K562 (cell line): ENCODE data around the gene MYO16. TPM values are rescaled to one million over a fixed set of nuclear protein-coding genes. Genes with fewer than 3 reads are reported as not detected.

ENCODE experiments used
- ATAC-seq: fragments of 200-7000 bp; cut with Tn5 transposase; 3 replicates; pipeline ENCODE4 v1.9.1; 2020; ENCODE audit warnings: moderate library complexity
- BruUV-seq: library from RNA; stranded (reverse); fragments of 400-500 nt; replicated peaks from 2 replicates; lab custom pipeline; 2021; lab: Mats Ljungman, UMichigan
- CTCF ChIA-PET: fragments of 300-600 bp; formaldehyde crosslinking; extraction: SDS; loops from one replicate; lab custom pipeline; 2021; ENCODE audit warnings: low intra/inter-chr PET ratio; lab: Yijun Ruan, JAX
- POLR2A ChIA-PET: fragments of 300-600, 350-650 bp; sonication (Branson Sonifier 250); formaldehyde crosslinking; extraction: SDS; loops from one replicate; lab custom pipeline; 2021; ENCODE audit warnings: antibody characterized with exemption, inconsistent platforms; lab: Yijun Ruan, JAX
- DNase-seq, 4 experiments: peaks; one replicate each; pipeline versions ENCODE4 v3.0.0 to v3.0.0-alpha.2; 2011 to 2018; ENCODE audit warnings: low spot score in 3 of 4, mixed read lengths in 3 of 4; ENCODE audit errors: extremely low read depth in 1 of 4
- FAIRE-seq: peaks from 2 replicates; lab custom pipeline; 2011; peaks lifted over from hg19 to GRCh38; lab: Jason Lieb, UNC
- H2AFZ ChIP-seq: 2 replicates; pipeline ENCODE4 v1.6.0; 2011; ENCODE audit warnings: low read depth, low read length, control low read depth, inconsistent platforms
- H3K27ac ChIP-seq: fragments of 200-600 bp; 3 replicates; pipeline ENCODE4 v1.8.0; 2011; ENCODE audit warnings: low read depth, mild to moderate bottlenecking, control low read depth, inconsistent platforms, low read length, moderate library complexity, mixed read lengths; ENCODE audit errors: extremely low read depth
- H3K27me3 ChIP-seq, 2 experiments: fragments of 300-600 bp in 1 of 2; 2 replicates in 1 of 2; 3 replicates in 1 of 2; pipeline versions ENCODE4 v1.6.0 to v1.8.0; 2011; ENCODE audit warnings: inconsistent platforms in 2 of 2, low read length in 2 of 2, mild to moderate bottlenecking in 1 of 2, mixed read lengths in 1 of 2, moderate library complexity in 1 of 2; ENCODE audit not compliant: control insufficient read depth in 2 of 2, insufficient read depth in 2 of 2
- H3K36me3 ChIP-seq: fragments of 300-600 bp; 3 replicates; pipeline ENCODE4 v1.8.0; 2011; ENCODE audit warnings: mild to moderate bottlenecking, low read length, inconsistent platforms; ENCODE audit not compliant: control insufficient read depth, insufficient read depth
- H3K4me1 ChIP-seq, 2 experiments: fragments of 200-600 bp in 1 of 2; replicated peaks in 1 of 2; 2 replicates in 1 of 2; 3 replicates in 1 of 2; pipeline versions ENCODE4 v1.5.1 to v1.8.0; 2011; ENCODE audit warnings: inconsistent platforms in 2 of 2, low read length in 2 of 2, mild to moderate bottlenecking in 1 of 2, mixed read lengths in 1 of 2, moderate library complexity in 1 of 2; ENCODE audit not compliant: control insufficient read depth in 2 of 2, insufficient read depth in 2 of 2
- H3K4me2 ChIP-seq: 2 replicates; pipeline ENCODE4 v1.6.1; 2011; ENCODE audit warnings: low read length, control low read depth, inconsistent platforms, mixed read lengths; ENCODE audit not compliant: insufficient read depth
- H3K4me3 ChIP-seq: fragments of 200-600 bp; sonication (generic), shearing (Covaris generic); 2 replicates; pipeline ENCODE4 v1.5.1; 2016; ENCODE audit warnings: control low read depth, inconsistent platforms
- H3K79me2 ChIP-seq: fragments of 200-600 bp; 3 replicates; pipeline ENCODE4 v1.8.0; 2011; ENCODE audit warnings: low read length, inconsistent platforms; ENCODE audit not compliant: control insufficient read depth, insufficient read depth
- H3K9ac ChIP-seq, 2 experiments: 2 replicates each; pipeline versions ENCODE4 v1.6.0 to v1.6.1; 2011; ENCODE audit warnings: low read depth in 2 of 2, low read length in 2 of 2, control low read depth in 1 of 2, inconsistent platforms in 1 of 2, mild to moderate bottlenecking in 1 of 2, mixed read lengths in 1 of 2; ENCODE audit not compliant: insufficient read depth in 1 of 2
- H3K9me1 ChIP-seq: one replicate; pipeline ENCODE4 v1.6.0; 2011; ENCODE audit warnings: inconsistent platforms, mild to moderate bottlenecking, low read length, moderate library complexity; ENCODE audit not compliant: control insufficient read depth, insufficient read depth
- H3K9me3 ChIP-seq: replicated peaks from 2 replicates; pipeline ENCODE4 v1.5.1; 2011; ENCODE audit warnings: low read depth, low read length, inconsistent platforms; ENCODE audit not compliant: control insufficient read depth, insufficient read depth
- H4K20me1 ChIP-seq: replicated peaks from 2 replicates; pipeline ENCODE4 v1.6.1; 2011; ENCODE audit warnings: low read length, inconsistent platforms, mixed read lengths; ENCODE audit not compliant: control insufficient read depth, insufficient read depth
- DIDO1 ChIP-seq: fragments of 450-650 bp; IDR thresholded peaks from 2 replicates; pipeline ENCODE4 v1.6.1; 2016; ENCODE audit warnings: low read depth, missing biosample characterization, missing genetic modification characterization
- FUS ChIP-seq: fragments of 200-400 bp; formaldehyde crosslinking; optimal IDR thresholded peaks from 2 replicates; pipeline ENCODE3; 2017; ENCODE audit warnings: low read depth, low read length
- PURB ChIP-seq: sonication (generic); formaldehyde crosslinking; IDR thresholded peaks from 2 replicates; pipeline ENCODE4 v1.9.0; 2021; ENCODE audit warnings: low read depth, mild to moderate bottlenecking, missing genetic modification reagents
- ZMIZ1 ChIP-seq, 2 experiments: fragments of 150-350 bp in 1 of 2; IDR thresholded peaks; 2 replicates each; pipeline ENCODE4 v1.6.1; 2012 to 2016; ENCODE audit warnings: low read depth in 2 of 2, low read length in 2 of 2, mild to moderate bottlenecking in 1 of 2, moderate library complexity in 1 of 2
- ZNF592 ChIP-seq: fragments of 450-650 bp; IDR thresholded peaks from 2 replicates; pipeline ENCODE4 v1.6.1; 2017; ENCODE audit warnings: antibody characterized with exemption, mild to moderate bottlenecking
- WGBS: fragments of 100-300 bp; shearing (Covaris generic); methylation state at CpG from one replicate; pipeline ENCODE4 v1.1.6; 2016; ENCODE audit warnings: low coverage, mixed read lengths; ENCODE audit not compliant: insufficient coverage; ENCODE audit errors: missing lambda C conversion rate; 5-methylcytosine and 5-hydroxymethylcytosine counted together
- in situ Hi-C: fragments of 300-500 bp; cut with MboI; formaldehyde crosslinking; loops from 4 replicates; pipeline ENCODE4 v1.15.0; 2018; ENCODE audit warnings: inconsistent platforms, mixed read lengths
- intact Hi-C: fragments of 100-400 bp; cut with micrococcal nuclease; formaldehyde crosslinking; loops from 2 replicates; pipeline ENCODE4 v1.14.2; 2022
- polyA plus RNA-seq, 8 experiments: library from polyadenylated mRNA; depleted of rRNA in 4 of 8; stranded (reverse) in 5 of 8; unstranded in 3 of 8; fragments of >200 nt; fragmentation: Nextera tagmentation in 2 of 8; fragmentation: Illumina TruSeq in 1 of 8; extraction: Ambion mirVana in 2 of 8; extraction: Trizol in 1 of 8; gene quantifications; 2 replicates each; pipeline versions ENCODE4 v1.2.1 to v1.2.3, GENCODE V29; 2011 to 2014; ENCODE audit warnings: inconsistent platforms in 1 of 8, missing spikeins in 1 of 8
- total RNA-seq, 7 experiments: library from RNA; depleted of rRNA in 6 of 7; stranded (reverse); fragments of >200 nt in 6 of 7; fragmentation: Illumina TruSeq in 2 of 7; extraction: Trizol in 2 of 7; gene quantifications; 2 replicates each; pipeline versions ENCODE4 v1.2.1 to v1.2.3, GENCODE V29; 2011 to 2021; ENCODE audit warnings: low replicate concordance in 1 of 7

Gene MYO16
- total and polyA plus RNA-seq, 9 of the 15 experiments (the other 6 are each of a cell fraction or from before 2014, with no cell fraction given): 4.3 to 45.7 (median 12.1) TPM

GRCh38 chr13:108963846-108964600 lies 334.6 kb downstream of the MYO16 start:
- no peak for FAIRE-seq

More at GRCh38 chr13:108963846-108964600, 334.6 kb downstream of the MYO16 start:
- H3K9me3 ChIP-seq: no peaks in the 10 kb centered on the region
- peaks cover 2% of the 10 kb centered on the region; the same call in 1 of the 3 replicates for H3K36me3 ChIP-seq
- in situ Hi-C loops: loop anchor here (25.0 kb wide), 1 partner anchor 1148 kb away; no protein-coding TSS in a partner anchor
- H3K9me1 ChIP-seq: no peaks in the 10 kb centered on the region
- no TSS peak for BruUV-seq
- H3K79me2 ChIP-seq: no peaks in the 10 kb centered on the region
- H3K4me1 ChIP-seq: no peaks in the 10 kb centered on the region; a peak in 1 of 5 replicates
- 62% methylated on average over 10 of the region's 10 CpGs for WGBS
- no peak overlapping the region for H3K27ac ChIP-seq
- intact Hi-C loops: loop anchor here (2.0 to 10.0 kb wide), 3 partner anchors 171 to 1451 kb away; no protein-coding TSS in a partner anchor
- no peak overlapping the region for H3K9ac ChIP-seq
- no peaks in the 10 kb centered on the region; a peak in 1 of 5 replicates for H3K27me3 ChIP-seq
- DNase-seq: no peak
- no peak overlapping the region for H2AFZ ChIP-seq
- TF ChIP-seq ZMIZ1 (IDR thresholded peaks at IDR 0.05; ENCODE audit: low read depth in 2 of 2, low read length in 2 of 2) (no peak), FUS (no peak), DIDO1 (no peak), ZNF592 (no peak), PURB (CRISPR knock-in tag) (no peak)
- TF ChIP-seq, all 486 proteins: peak for 0
- POLR2A ChIA-PET: no interaction called here
- no peak for ATAC-seq
- Histone ChIP-seq H4K20me1 (no peaks in the 10 kb centered on the region), H3K4me2 (no peak overlapping the region), H3K4me3 (no peak overlapping the region)
- CTCF ChIA-PET: interaction anchor here (1.0 kb wide), 1 partner anchor 1174 kb away, joined by 3 read pairs; no protein-coding TSS in a partner anchor
